Activated CD4-positive, alpha-beta T cell treated with anti-CD3 and anti-CD28 coated beads, Interleukin-2, amount 10 ng/mL, durations not matched to agents 24 days and 14 days (primary cell): Measurements from ENCODE around the gene SLC26A5. TPM values are rescaled to one million over a fixed set of nuclear protein-coding genes. Genes with fewer than 3 reads are reported as not detected.
"Not testable (repeated sequence)": the region's sequence is repeated elsewhere in the genome, so short reads cannot be mapped to it uniquely, and the experiment has no call there.

Source experiments
- DNase-seq: peaks from one replicate; pipeline ENCODE4 v3.0.0; 2022
- H3K27ac Mint-ChIP-seq: one replicate; pipeline ENCODE4 v1.8.0; 2022; ENCODE audit warnings: mild to moderate bottlenecking, mixed read lengths
- H3K27me3 Mint-ChIP-seq: one replicate; pipeline ENCODE4 v1.8.0; 2022; ENCODE audit warnings: mixed read lengths
- H3K36me3 Mint-ChIP-seq: one replicate; pipeline ENCODE4 v1.8.0; 2022; ENCODE audit warnings: low read depth, mild to moderate bottlenecking, mixed read lengths
- H3K4me1 Mint-ChIP-seq: one replicate; pipeline ENCODE4 v1.8.0; 2021; ENCODE audit warnings: mixed read lengths
- H3K4me3 Mint-ChIP-seq: one replicate; pipeline ENCODE4 v1.8.0; 2022; ENCODE audit warnings: mild to moderate bottlenecking, moderate library complexity, mixed read lengths
- H3K9me3 Mint-ChIP-seq: one replicate; pipeline ENCODE4 v1.8.0; 2021; ENCODE audit warnings: mixed read lengths
- intact Hi-C: fragments of 100-400 bp; cut with micrococcal nuclease; formaldehyde crosslinking; loops from one replicate; pipeline ENCODE4 v1.15.1; 2023
- total RNA-seq: library from RNA; stranded (reverse); gene quantifications from 2 replicates; pipeline ENCODE4 v1.2.3, GENCODE V29; 2022

SLC26A5 gene, protein sequence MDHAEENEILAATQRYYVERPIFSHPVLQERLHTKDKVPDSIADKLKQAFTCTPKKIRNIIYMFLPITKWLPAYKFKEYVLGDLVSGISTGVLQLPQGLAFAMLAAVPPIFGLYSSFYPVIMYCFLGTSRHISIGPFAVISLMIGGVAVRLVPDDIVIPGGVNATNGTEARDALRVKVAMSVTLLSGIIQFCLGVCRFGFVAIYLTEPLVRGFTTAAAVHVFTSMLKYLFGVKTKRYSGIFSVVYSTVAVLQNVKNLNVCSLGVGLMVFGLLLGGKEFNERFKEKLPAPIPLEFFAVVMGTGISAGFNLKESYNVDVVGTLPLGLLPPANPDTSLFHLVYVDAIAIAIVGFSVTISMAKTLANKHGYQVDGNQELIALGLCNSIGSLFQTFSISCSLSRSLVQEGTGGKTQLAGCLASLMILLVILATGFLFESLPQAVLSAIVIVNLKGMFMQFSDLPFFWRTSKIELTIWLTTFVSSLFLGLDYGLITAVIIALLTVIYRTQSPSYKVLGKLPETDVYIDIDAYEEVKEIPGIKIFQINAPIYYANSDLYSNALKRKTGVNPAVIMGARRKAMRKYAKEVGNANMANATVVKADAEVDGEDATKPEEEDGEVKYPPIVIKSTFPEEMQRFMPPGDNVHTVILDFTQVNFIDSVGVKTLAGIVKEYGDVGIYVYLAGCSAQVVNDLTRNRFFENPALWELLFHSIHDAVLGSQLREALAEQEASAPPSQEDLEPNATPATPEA
- total RNA-seq, result not detected in 2 replicates

DNA sequence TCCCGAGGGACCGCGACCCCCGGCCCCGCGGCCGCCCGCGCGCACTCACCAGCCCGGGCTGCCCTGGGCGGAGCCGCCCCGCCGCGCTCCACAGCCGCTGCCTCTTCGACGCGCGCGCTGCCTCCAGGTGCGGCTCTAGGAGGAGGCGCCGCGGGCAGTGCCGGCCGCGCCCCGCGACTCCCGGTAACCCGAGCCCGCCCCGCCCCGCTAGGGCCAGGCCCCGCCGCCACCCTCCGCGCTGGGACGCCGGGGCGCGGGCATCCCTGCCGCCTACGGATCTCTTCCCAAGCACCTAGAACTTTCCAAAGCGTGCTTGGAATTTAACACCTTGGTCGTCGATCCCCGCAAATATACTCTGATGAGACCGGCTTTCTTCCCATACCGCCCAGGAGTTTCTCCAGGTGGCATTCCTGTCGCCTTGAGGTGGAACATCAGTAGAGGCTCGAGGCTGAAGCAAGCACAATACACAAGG is at the start of gene SLC26A5:
Gene SLC26A5 (minus strand): TSS at position 159 of the 472 bp plus-strand sequence. CDS start 24,693 bp downstream, outside the sequence.
- DNase-seq, result peak; percentile 66
- intact Hi-C loops, result loop anchor here (5.0 kb wide), 1 partner anchor 541 kb away; the partner anchor contains the start of gene RELN
- Mint-ChIP-seq H3K4me1 (peaks cover 4% of the 10 kb centered on the region), H3K4me3 (peak within 1 kb of the TSS; percentile 81), H3K9me3 (no peaks in the 10 kb centered on the region), H3K27me3 (peaks cover 63% of the 10 kb centered on the region), H3K36me3 (no peaks in the 10 kb centered on the region), H3K27ac (no peak within 1 kb of the TSS)

DNA sequence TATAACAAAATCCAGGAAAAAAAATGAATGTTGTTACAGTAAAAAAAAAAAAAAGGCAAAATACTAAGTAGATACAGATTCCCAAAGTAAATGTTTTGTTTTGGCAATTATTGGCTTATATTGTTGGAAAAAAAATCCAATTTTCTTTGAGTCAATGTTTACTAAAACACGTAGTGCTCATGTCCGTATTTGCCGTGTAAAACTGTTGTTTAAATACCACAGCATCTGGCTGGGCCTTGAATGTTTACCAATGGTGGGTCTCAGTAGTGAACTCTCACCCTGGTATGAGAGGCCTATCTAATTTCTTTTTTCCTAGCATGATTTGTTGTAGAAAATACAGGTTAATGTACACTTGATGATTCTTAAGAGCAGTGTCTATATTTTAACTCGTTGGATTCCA is 41.4 kb upstream of the SLC26A5 start:
- no peaks in the 10 kb centered on the region for H3K9me3 Mint-ChIP-seq
- no peaks in the 10 kb centered on the region for H3K36me3 Mint-ChIP-seq
- no peaks in the 10 kb centered on the region for H3K27me3 Mint-ChIP-seq
- H3K4me3 Mint-ChIP-seq, result no peak overlapping the region
- H3K27ac Mint-ChIP-seq, result no peak overlapping the region
- no peak for DNase-seq
- no peaks in the 10 kb centered on the region for H3K4me1 Mint-ChIP-seq
- intact Hi-C loops, result no loop called here

DNA sequence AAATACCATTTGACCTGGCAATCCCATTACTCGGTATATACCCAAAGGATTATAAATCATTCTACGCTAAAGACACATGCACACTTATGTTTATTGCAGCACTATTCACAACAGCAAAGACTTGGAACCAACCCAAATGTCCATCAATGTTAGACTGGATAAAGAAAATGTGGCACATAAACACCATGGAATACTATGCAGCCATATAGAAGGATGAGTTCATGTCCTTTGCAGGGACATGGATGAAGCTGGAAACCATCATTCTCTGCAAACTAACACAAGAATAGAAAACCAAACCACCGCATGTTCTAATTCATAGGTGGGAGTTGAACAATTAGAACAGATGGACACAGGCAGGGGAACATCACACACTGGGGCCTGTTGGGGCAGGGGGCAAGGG is 40.9 kb upstream of the SLC26A5 start:
- H3K36me3 Mint-ChIP-seq, H3K27me3 Mint-ChIP-seq, DNase-seq, H3K4me3 Mint-ChIP-seq, H3K4me1 Mint-ChIP-seq, H3K27ac Mint-ChIP-seq, intact Hi-C loops, H3K9me3 Mint-ChIP-seq: not testable (repeated sequence)

DNA sequence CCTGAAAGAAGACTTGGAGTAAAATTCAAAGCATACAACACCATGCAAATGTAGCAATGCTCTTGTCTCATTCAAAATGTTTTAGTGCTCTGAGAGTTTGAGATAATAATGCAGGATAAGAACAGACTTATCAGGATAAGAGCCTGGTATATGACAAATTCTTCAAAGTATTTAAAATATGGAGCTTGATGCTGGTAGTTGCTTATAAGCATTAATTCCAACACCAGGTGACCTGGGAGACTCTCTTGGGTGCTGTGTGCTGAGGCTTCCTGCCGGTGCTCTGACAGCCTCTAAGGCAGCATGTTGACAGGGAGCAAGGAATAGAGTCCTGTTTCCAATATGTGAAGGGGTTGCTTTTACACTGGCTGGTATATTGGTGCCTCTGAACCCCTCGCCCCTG is 34.8 kb upstream of the SLC26A5 start:
- H3K36me3 Mint-ChIP-seq, result no peaks in the 10 kb centered on the region
- no peak for DNase-seq

DNA sequence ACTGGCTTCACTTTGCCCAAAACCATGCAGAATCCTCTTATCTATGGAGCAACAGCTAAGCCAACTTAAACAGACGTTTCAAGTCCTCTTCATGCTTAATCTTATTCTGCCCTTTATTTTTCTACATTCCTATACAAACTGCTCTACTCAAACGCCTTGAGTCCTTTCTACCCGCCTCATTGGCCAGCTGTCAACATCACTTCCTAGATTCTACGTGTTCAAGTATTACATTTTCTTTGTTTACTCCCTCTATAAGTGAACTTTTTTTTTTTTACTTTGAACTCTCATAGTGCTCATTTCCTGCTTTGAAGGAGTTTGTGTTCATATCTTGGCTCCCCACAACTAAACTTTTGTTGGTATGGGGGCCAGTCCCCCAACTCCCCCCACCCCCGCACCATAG is 28.9 kb upstream of the SLC26A5 start:
- H3K4me3 Mint-ChIP-seq, result no peak overlapping the region
- DNase-seq, result no peak
- intact Hi-C loops, result no loop called here
- H3K27me3 Mint-ChIP-seq, result peaks cover 23% of the 10 kb centered on the region
- no peaks in the 10 kb centered on the region for H3K9me3 Mint-ChIP-seq
- H3K4me1 Mint-ChIP-seq, result no peaks in the 10 kb centered on the region
- no peaks in the 10 kb centered on the region for H3K36me3 Mint-ChIP-seq
- no peak overlapping the region for H3K27ac Mint-ChIP-seq

More for the DNA sequence above, 34.8 kb upstream of the SLC26A5 start:
- intact Hi-C loops, result no loop called here
- Mint-ChIP-seq H3K9me3 (no peaks in the 10 kb centered on the region), H3K4me1 (no peaks in the 10 kb centered on the region), H3K27me3 (peaks cover 3% of the 10 kb centered on the region), H3K4me3 (no peak overlapping the region), H3K27ac (no peak overlapping the region)

DNA sequence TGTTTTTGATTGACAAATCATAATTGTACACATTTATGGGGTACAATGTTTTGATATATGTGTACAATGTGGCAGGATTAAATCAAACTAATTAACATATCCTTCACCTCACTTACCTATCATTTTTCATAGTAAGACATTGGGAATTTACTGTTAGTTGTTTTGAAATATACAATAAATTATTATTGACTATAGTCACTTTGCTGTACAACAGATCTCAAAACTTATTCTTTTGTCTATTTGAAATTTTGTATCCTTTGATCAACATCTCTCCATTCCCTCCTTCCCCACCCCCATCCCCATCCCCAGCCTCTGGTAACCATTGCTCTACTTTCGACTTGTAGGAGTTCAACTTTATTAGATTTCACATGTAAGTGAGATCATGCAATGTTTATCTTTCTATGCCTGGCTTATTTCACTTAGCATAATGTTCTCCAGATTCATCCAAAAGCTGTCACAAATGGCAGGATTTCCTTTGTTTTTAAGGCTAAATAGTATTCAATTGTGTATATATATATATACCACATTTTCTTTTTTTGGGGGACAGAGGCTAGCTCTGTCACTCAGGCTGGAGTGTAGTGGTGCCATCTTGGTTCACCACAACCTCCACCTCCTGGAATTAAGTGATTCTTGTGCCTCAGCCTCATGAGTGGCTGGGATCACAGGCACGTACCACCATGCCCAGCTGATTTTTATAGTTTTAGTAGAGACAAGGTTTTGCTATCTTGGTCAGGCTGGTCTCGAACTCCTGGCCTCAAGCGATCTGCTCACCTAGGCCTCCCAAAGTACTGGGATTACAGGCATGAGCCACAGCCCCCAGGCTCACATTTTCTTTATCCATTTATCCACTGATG is 23.3 kb upstream of the SLC26A5 start:
- Mint-ChIP-seq H3K9me3 (no peaks in the 10 kb centered on the region), H3K27me3 (peaks cover 17% of the 10 kb centered on the region), H3K4me1 (no peaks in the 10 kb centered on the region), H3K27ac (no peak overlapping the region), H3K36me3 (no peaks in the 10 kb centered on the region), H3K4me3 (no peak overlapping the region)
- DNase-seq, result no peak
- intact Hi-C loops, result no loop called here

DNA sequence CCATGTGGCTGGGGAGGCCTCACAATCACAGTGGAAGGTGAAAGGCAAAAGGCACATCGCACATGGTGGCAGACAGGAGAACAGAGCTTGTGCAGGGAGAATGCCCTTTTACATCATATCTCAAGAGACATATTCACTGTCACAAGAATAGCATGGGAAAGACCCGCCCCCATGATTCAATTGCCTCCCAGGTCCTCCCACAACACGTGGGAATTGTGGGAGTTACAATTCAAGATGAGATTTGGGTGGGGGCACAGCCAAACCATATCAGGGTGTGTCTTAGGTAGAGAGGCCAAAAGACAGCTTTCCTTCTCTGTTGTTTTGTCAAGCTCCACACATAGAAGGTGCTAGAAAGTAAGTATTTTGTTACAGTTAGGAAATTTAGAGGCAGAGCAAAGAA is 20.8 kb upstream of the SLC26A5 start:
- H3K27ac Mint-ChIP-seq, result no peak overlapping the region
- no peaks in the 10 kb centered on the region for H3K4me1 Mint-ChIP-seq
- H3K27me3 Mint-ChIP-seq, result peaks cover 7% of the 10 kb centered on the region

DNA sequence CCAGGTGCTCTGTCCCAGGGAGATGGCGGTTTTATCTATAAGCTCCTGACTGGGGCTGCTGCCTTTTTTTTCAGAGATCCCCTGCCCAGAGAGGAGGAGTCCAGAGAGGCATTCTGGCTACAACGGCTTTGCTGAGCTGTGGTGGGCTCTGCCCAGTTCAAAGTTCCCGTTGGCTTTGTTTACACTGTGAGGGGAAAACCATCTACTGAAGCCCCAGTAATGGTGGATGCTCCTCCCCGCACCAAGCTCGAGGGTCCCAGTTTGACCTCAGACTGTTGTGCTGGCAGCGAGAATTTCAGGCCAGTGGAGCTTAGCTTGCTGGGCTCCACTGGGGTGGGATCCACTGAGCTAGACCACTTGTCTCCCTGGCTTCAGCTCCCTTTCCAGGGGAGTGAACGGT is 16.4 kb upstream of the SLC26A5 start:
- no peaks in the 10 kb centered on the region for H3K9me3 Mint-ChIP-seq
- intact Hi-C loops, result no loop called here
- H3K4me1 Mint-ChIP-seq, result no peaks in the 10 kb centered on the region
- no peak overlapping the region for H3K4me3 Mint-ChIP-seq
- H3K27me3 Mint-ChIP-seq, result peaks cover 7% of the 10 kb centered on the region
- no peak overlapping the region for H3K27ac Mint-ChIP-seq
- H3K36me3 Mint-ChIP-seq, result no peaks in the 10 kb centered on the region
- DNase-seq, result no peak

More for the DNA sequence above, 20.8 kb upstream of the SLC26A5 start:
- Mint-ChIP-seq H3K4me3 (no peak overlapping the region), H3K36me3 (no peaks in the 10 kb centered on the region), H3K9me3 (no peaks in the 10 kb centered on the region)
- DNase-seq, result no peak
- intact Hi-C loops, result no loop called here

DNA sequence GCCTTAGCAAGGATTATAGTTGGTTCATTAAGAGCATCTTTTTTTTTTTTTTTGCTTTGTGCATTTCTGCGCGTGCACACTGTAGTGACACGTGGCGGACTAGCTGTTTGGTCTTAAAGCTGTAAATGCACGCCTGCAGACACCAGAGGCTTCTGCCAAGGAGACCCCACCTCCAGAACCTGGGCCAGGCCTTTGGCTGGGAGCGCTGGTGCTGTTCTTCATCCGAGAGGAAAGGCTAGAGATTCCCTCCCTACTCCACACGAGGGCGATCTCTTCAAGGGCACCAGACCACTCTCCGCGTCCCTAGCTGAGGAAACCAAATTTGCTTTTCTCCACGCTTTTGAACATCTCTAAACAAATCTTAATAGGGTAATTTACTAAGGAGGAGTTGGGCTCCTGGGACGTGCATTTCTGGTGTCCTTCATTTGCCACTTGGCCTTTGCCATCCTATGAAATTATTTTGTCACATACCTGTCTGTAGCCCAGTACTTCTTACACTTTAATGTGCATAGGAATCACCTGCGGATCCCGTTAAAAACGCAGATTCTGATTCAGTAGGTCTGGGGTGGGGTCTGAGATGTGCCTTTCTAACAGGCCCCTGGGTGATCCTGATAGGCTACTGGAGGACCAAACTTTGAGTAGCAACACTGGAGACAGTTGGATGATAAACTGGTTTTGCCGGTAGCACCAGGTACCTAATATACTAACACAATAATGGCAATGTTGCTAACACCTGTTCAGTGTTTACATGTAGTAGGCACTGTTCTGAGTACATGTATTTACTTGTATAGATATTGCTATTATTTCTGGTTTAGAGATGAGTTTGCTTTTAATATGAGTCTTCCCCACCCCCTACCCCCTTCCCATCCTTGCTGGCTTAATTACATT is 1.3 kb upstream of the SLC26A5 start:
- intact Hi-C loops, result loop anchor here (5.0 kb wide), 1 partner anchor 540 kb away; the partner anchor contains the start of gene RELN
- Mint-ChIP-seq H3K36me3 (no peaks in the 10 kb centered on the region), H3K27me3 (peaks cover 62% of the 10 kb centered on the region), H3K27ac (no peak overlapping the region), H3K9me3 (peaks cover 11% of the 10 kb centered on the region), H3K4me1 (peaks cover 4% of the 10 kb centered on the region), H3K4me3 (no peak overlapping the region)
- peak; percentile 74 for DNase-seq

DNA sequence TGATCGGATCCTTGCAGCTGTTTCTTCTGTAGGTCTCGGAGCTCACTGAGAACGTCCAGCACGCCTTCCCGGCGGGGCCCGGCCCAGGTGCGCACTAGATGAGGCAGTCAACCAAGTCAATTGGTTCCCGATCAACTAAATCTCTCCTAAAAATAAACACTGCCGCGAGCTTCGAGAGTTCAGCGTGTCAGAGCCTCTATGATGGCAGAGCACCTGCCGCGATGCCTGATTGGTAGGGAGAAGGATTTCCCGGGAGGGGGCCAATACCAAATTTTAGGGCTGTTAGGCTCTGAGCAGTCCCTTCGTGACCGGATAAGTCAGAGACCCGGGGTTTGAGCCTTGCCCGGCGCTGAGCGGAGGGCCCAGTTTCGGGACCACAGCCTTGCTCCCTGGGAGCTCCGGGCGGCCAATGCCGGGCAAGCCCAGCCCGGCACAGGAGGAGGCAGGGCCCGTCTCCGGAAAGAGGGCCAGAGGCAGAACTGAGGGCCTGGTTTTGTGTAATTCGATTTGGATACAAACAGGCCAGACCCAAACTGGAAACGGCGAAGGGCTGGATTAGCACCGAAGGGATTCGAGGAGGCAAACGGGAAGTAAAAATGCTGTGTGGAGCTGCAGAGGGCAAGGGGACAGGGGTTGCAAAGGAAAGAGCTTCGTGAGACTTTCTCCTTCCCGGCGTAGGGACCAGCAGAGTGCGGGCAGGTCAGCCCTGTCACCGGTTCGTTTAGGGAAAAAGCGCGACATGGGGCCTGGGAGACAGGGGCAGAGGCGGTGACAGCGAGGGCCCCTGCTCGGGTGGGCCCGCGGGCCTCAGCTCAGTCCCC is 569 bp downstream of the SLC26A5 start:
- no peaks in the 10 kb centered on the region for H3K36me3 Mint-ChIP-seq
- intact Hi-C loops, result loop anchor here (5.0 kb wide), 1 partner anchor 542 kb away; the partner anchor contains the start of gene RELN
- no peaks in the 10 kb centered on the region for H3K9me3 Mint-ChIP-seq
- DNase-seq, result peak; percentile 58
- peak overlapping the region; percentile 81 for H3K4me3 Mint-ChIP-seq
- peaks cover 61% of the 10 kb centered on the region for H3K27me3 Mint-ChIP-seq
- no peak overlapping the region for H3K27ac Mint-ChIP-seq
- peaks cover 4% of the 10 kb centered on the region for H3K4me1 Mint-ChIP-seq

DNA sequence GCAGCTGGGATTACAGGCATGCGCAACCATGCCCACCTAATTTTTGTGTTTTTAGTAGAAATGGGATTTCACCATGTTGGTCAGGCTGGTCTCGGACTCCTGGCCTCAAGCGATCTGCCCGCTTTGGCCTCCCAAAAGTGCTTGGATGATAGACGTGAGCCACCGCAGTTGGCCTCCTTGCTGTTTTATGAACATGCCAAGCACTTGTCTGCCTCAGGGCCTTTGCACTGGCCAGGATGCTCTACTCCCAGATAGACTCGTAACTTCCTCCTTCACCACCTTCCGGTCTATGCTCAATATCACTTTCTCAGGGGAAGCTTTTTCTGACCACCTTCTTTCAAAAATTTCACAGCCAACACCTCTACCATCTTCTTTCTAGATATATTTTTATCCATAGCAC is 6.3 kb downstream of the SLC26A5 start:
- no peaks in the 10 kb centered on the region for H3K9me3 Mint-ChIP-seq
- intact Hi-C loops, result no loop called here
- DNase-seq, result no peak
- H3K36me3 Mint-ChIP-seq, result no peaks in the 10 kb centered on the region
- no peak overlapping the region for H3K27ac Mint-ChIP-seq
- no peak overlapping the region for H3K4me3 Mint-ChIP-seq
- peaks cover 30% of the 10 kb centered on the region for H3K27me3 Mint-ChIP-seq
- no peaks in the 10 kb centered on the region for H3K4me1 Mint-ChIP-seq

DNA sequence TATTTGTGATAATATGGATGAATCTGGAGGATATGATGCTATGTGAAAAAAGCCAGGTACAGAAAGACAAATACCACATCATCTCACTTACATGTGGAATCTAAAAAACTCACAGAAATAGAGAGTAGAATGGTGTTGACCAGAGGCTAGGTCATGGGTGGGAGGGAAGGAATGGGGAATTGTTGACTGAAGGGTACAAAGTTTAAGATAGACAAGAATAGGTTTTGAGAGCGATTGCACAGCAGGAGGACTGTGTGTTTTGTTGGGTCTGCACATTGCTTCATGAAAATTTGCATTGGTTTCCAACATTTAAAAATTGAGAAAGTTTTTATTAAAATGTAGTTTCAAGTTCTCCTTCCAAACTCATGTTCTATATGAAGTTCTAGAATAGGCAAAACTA is 8.4 kb downstream of the SLC26A5 start:
- Mint-ChIP-seq H3K36me3 (no peaks in the 10 kb centered on the region), H3K27me3 (peaks cover 16% of the 10 kb centered on the region), H3K9me3 (no peaks in the 10 kb centered on the region), H3K4me1 (no peaks in the 10 kb centered on the region), H3K4me3 (no peak overlapping the region), H3K27ac (no peak overlapping the region)
- intact Hi-C loops, result no loop called here
- DNase-seq, result no peak
